A673 (cell line): ENCODE results near the gene PRDM16.

Experiments
- CTCF ChIP-seq: fragments of 300-800, 200-600 bp; sonication (generic); conservative IDR thresholded peaks from 2 replicates; pipeline ENCODE4 v1.5.1; 2017; ENCODE audit warnings: low read depth, mild to moderate bottlenecking, antibody characterized with exemption, low read length, moderate library complexity, mixed read lengths
- EZH2 ChIP-seq: fragments of 200-600 bp; sonication (generic); IDR thresholded peaks from 2 replicates; pipeline ENCODE4 v1.6.1; 2017; ENCODE audit warnings: borderline replicate concordance, low read depth, mild to moderate bottlenecking, mixed read lengths, antibody characterized with exemption, low read length; ENCODE audit not compliant: poor library complexity, severe bottlenecking

GRCh38 chr1:3267550-3268270 is 198.7 kb downstream of the PRDM16 start:
- TF ChIP-seq CTCF: no peak
- TF ChIP-seq EZH2: no peak
